GM23248 (cell line): ENCODE results near the gene ZNF174. TPM values are rescaled to one million over a fixed set of nuclear protein-coding genes. Genes with fewer than 3 reads are reported as not detected.

Source experiments
- DNase-seq: peaks from one replicate; pipeline ENCODE4 v3.0.0-alpha.2; 2015
- H2AFZ ChIP-seq: fragments of 200-600 bp; sonication (generic); 2 replicates; pipeline ENCODE4 v1.6.1; 2016; ENCODE audit warnings: antibody characterized with exemption
- H3F3A ChIP-seq: fragments of 200-600 bp; sonication (generic); 2 replicates; pipeline ENCODE4 v1.6.1; 2016; ENCODE audit warnings: mild to moderate bottlenecking, antibody characterized with exemption, mixed run types; ENCODE audit not compliant: insufficient read depth
- H3K27ac ChIP-seq: fragments of 200-600 bp; sonication (generic); 2 replicates; pipeline ENCODE4 v1.5.1; 2016; ENCODE audit warnings: mild to moderate bottlenecking
- H3K27me3 ChIP-seq: fragments of 200-600 bp; sonication (generic); replicated peaks from 2 replicates; pipeline ENCODE4 v1.6.1; 2016; ENCODE audit warnings: mild to moderate bottlenecking; ENCODE audit not compliant: insufficient read depth
- H3K36me3 ChIP-seq: fragments of 200-600 bp; sonication (generic); 2 replicates; pipeline ENCODE4 v1.6.1; 2016; ENCODE audit warnings: low read depth, mild to moderate bottlenecking
- H3K4me1 ChIP-seq: fragments of 200-600 bp; sonication (generic); 2 replicates; pipeline ENCODE4 v1.6.1; 2016; ENCODE audit warnings: mild to moderate bottlenecking; ENCODE audit not compliant: insufficient read depth
- H3K4me2 ChIP-seq: fragments of 200-600 bp; sonication (generic); one replicate; pipeline ENCODE4 v1.6.1; 2016; ENCODE audit warnings: mild to moderate bottlenecking; ENCODE audit not compliant: unreplicated experiment
- H3K4me3 ChIP-seq: fragments of 200-600 bp; sonication (generic); 2 replicates; pipeline ENCODE4 v1.5.1; 2016; ENCODE audit warnings: mild to moderate bottlenecking
- H3K79me2 ChIP-seq: fragments of 200-600 bp; sonication (generic); 2 replicates; pipeline ENCODE4 v1.6.1; 2016; ENCODE audit warnings: mild to moderate bottlenecking; ENCODE audit not compliant: insufficient read depth
- H3K9ac ChIP-seq: fragments of 200-600 bp; sonication (generic); 2 replicates; pipeline ENCODE4 v1.6.1; 2016; ENCODE audit warnings: mild to moderate bottlenecking
- H3K9me2 ChIP-seq: fragments of 200-600 bp; sonication (generic); 2 replicates; pipeline ENCODE4 v1.6.1; 2016; ENCODE audit warnings: mixed run types, mild to moderate bottlenecking, moderate library complexity; ENCODE audit not compliant: insufficient read depth
- H3K9me3 ChIP-seq: fragments of 200-600 bp; sonication (generic); one replicate; pipeline ENCODE4 v1.6.1; 2017; ENCODE audit warnings: low read depth
- H4K20me1 ChIP-seq: fragments of 200-600 bp; sonication (generic); 2 replicates; pipeline ENCODE4 v1.6.0; 2016; ENCODE audit not compliant: insufficient read depth
- EZH2 ChIP-seq: fragments of 200-600 bp; sonication (generic); IDR thresholded peaks from 2 replicates; pipeline ENCODE4 v1.6.1; 2018; ENCODE audit warnings: antibody characterized with exemption, mild to moderate bottlenecking; ENCODE audit not compliant: insufficient read depth, poor library complexity, severe bottlenecking
- EZH2phosphoT487 ChIP-seq: fragments of 200-600 bp; sonication (generic); IDR thresholded peaks from 2 replicates; pipeline ENCODE4 v1.6.1; 2018; ENCODE audit warnings: antibody characterized with exemption, moderate library complexity, mild to moderate bottlenecking, low read depth; ENCODE audit not compliant: insufficient read depth
- WGBS, 2 experiments: methylation state at CpG; one replicate each; pipeline ENCODE4 v1.1.6; 2015 to 2017; ENCODE audit warnings: low lambda C conversion rate in 2 of 2, low coverage in 1 of 2; ENCODE audit errors: missing lambda C conversion rate in 2 of 2; 5-methylcytosine and 5-hydroxymethylcytosine counted together
- in situ Hi-C: fragments of 300-500 bp; cut with MboI; formaldehyde crosslinking; loops from 2 replicates; pipeline ENCODE4 v1.15.0; 2020
- polyA plus RNA-seq: library from polyadenylated mRNA; unstranded; fragments of >200 nt; fragmentation: Nextera tagmentation; extraction: Ambion mirVana; gene quantifications from 2 replicates; pipeline ENCODE4 v1.2.1, GENCODE V29; 2016
- total RNA-seq: library from RNA; depleted of rRNA; stranded (reverse); fragments of >200 nt; shearing (Covaris generic); gene quantifications from 2 replicates; pipeline ENCODE4 v1.2.3, GENCODE V29; 2014

The ZNF174 gene
- total and polyA plus RNA-seq, 2 experiments from 2014 or later: 8.2 to 10.4 TPM

DNA sequence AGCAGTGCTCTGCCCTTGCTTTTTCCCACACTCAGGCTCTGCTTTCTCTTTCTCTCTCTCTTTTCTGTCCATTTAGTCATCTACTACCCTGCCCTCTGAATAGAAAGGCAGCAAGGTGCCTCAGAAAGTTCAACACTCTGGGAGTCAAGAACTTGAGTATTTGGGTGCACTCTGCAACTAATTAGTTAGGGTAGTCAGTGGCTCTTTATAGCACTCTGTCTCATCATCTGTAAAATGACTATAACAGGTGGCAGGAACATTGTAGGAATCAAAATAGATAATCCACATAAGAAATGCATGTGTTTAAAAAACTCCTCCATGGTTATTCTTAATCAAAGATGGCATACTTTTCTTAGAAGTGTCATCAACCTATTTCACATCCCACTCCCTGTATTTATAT is 38.1 kb upstream of the ZNF174 start:
- Histone ChIP-seq H4K20me1 (no peaks in the 10 kb centered on the region), H3K9me2 (0 out of 2 replicates have a peak, but pooled peaks cover 2% of the 10 kb centered on the region), H3K4me1 (no peaks in the 10 kb centered on the region), H3K4me3 (no peak overlapping the region), H3K9me3 (no peaks in the 10 kb centered on the region), H3K79me2 (0 out of 2 replicates have a peak, but pooled peaks cover 4% of the 10 kb centered on the region), H3K9ac (no peak overlapping the region), H3F3A (0 out of 2 replicates have a peak, but pooled peaks cover 3% of the 10 kb centered on the region), H3K27me3 (0 out of 2 replicates have a peak, but pooled peaks cover 4% of the 10 kb centered on the region), H3K4me2 (no peak overlapping the region), H3K27ac (no peak overlapping the region), H3K36me3 (no peaks in the 10 kb centered on the region), H2AFZ (no peak overlapping the region)
- in situ Hi-C loops: no loop called here
- TF ChIP-seq EZH2phosphoT487 (no peak), EZH2 (no peak)
- no peak for DNase-seq

DNA sequence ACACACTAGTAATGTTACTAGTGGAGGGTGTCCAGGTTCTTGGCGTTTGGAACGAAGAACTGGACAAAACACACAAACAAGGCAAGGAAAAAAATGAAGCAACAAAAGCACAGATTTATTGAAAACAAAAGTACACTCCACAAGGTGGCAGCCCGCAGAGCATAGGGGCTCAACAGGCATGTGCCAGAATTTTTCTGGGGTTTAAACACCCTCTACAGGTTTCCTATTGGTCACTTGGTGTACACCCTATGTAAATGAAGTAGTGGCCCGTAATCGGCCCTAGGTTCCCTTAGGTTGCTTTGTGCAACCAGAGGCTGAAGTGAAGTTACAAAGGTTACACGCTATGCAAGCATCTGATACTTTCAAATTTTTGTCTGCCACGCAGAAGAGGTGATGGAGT is 37.2 kb upstream of the ZNF174 start:
- Histone ChIP-seq H3K4me2 (no peak overlapping the region), H3K27me3 (0 out of 2 replicates have a peak, but pooled peaks cover 4% of the 10 kb centered on the region), H3K9ac (no peak overlapping the region), H3K4me3 (no peak overlapping the region), H3K9me3 (no peaks in the 10 kb centered on the region), H3K36me3 (no peaks in the 10 kb centered on the region), H2AFZ (no peak overlapping the region), H3K79me2 (0 out of 2 replicates have a peak, but pooled peaks cover 4% of the 10 kb centered on the region), H3F3A (0 out of 2 replicates have a peak, but pooled peaks cover 3% of the 10 kb centered on the region), H3K27ac (no peak overlapping the region), H3K4me1 (no peaks in the 10 kb centered on the region), H3K9me2 (0 out of 2 replicates have a peak, but pooled peaks cover 2% of the 10 kb centered on the region), H4K20me1 (no peaks in the 10 kb centered on the region)
- WGBS, 2 experiments: 71 to 77% methylated on average over 7 of the region's 7 CpGs
- in situ Hi-C loops: no loop called here
- DNase-seq: no peak
- TF ChIP-seq EZH2 (no peak), EZH2phosphoT487 (no peak)

DNA sequence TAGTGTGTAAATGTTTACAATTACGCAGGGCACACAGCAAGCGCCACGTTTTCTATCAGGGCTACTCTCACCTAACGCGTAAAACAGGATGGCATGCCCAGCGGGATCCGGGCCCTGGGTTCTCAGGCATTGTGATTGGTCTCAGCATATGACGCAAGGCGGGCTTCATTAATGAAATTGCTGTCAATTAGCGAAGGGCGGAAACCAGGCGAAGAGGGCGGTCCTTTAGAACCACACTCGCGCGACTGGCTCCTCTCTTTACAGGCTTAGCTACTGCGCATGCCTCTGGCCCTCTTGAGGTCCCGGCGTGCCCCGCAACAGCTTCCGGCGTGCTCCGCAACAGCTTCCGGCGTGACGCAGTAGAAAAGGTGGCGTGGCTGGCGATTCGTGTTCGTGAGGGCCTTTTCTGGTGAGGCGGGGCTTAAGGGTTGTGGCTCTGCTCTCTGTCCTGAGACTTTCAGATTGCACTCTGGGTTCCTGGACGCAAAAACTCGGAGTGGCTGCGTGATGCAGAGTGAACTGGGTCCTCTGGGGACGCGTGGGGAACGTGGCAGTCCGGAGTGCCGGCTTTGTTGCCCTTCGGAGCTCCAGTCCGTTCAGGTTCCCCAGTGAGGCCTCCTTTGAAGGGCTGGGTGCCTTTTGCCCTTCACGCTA is 36.1 kb upstream of the ZNF174 start:
- H3K27ac ChIP-seq: peak overlapping the region; percentile 87
- H3K27me3 ChIP-seq: 0 out of 2 replicates have a peak, but pooled peaks cover 4% of the 10 kb centered on the region
- WGBS, 2 experiments: 19 to 20% methylated on average over 36 to 42 of the region's 42 CpGs
- in situ Hi-C loops: no loop called here
- H2AFZ ChIP-seq: peak overlapping the region; percentile 94
- H3K4me2 ChIP-seq: peak overlapping the region; percentile 15
- H3K4me3 ChIP-seq: peak overlapping the region; percentile 78
- 0 out of 2 replicates have a peak, but pooled peaks cover 4% of the 10 kb centered on the region for H3K79me2 ChIP-seq
- H3K9me3 ChIP-seq: no peaks in the 10 kb centered on the region
- 0 out of 2 replicates have a peak, but pooled peaks cover 3% of the 10 kb centered on the region for H3F3A ChIP-seq
- peak overlapping the region; percentile 86 for H3K9ac ChIP-seq
- no peaks in the 10 kb centered on the region for H3K4me1 ChIP-seq
- H4K20me1 ChIP-seq: no peaks in the 10 kb centered on the region
- DNase-seq: peak; percentile 95
- TF ChIP-seq EZH2phosphoT487 (no peak), EZH2 (no peak)
- no peaks in the 10 kb centered on the region for H3K9me2 ChIP-seq
- no peaks in the 10 kb centered on the region for H3K36me3 ChIP-seq

DNA sequence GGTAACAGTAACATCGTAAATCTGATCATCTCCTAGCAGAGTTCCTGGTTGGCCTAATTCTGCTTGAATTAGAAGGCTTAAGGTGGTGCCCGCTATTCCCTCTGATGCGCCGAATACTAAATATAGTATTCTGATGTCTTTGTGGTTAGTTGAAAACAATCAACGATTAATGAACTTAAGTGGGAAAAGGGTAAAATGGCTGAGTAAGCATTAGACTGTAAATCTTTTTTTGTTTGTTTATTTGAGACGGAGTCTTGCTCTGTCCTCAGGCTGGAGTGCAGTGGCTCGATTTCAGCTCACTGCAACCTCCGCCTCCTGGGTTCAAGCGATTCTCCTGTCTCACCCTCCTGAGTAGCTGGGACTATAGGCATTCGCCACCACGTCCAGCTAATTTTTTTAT is 31.9 kb upstream of the ZNF174 start:
- Histone ChIP-seq H4K20me1 (no peaks in the 10 kb centered on the region), H3K9me3 (no peaks in the 10 kb centered on the region), H3F3A (0 out of 2 replicates have a peak, but pooled peaks cover 3% of the 10 kb centered on the region), H3K4me2 (no peak overlapping the region), H3K36me3 (no peaks in the 10 kb centered on the region), H3K9me2 (no peaks in the 10 kb centered on the region), H3K79me2 (0 out of 2 replicates have a peak, but pooled peaks cover 4% of the 10 kb centered on the region), H3K4me1 (no peaks in the 10 kb centered on the region), H3K27ac (no peak overlapping the region), H3K4me3 (no peak overlapping the region), H2AFZ (no peak overlapping the region), H3K27me3 (no peaks in the 10 kb centered on the region), H3K9ac (no peak overlapping the region)
- DNase-seq: no peak
- no peak for TF ChIP-seq EZH2phosphoT487
- no peak for TF ChIP-seq EZH2
- in situ Hi-C loops: no loop called here
- WGBS, 2 experiments: 78 to 82% methylated on average over 11 of the region's 11 CpGs
